Measurements from ENCODE around the gene PAF1. TPM values are rescaled to one million over a fixed set of nuclear protein-coding genes. Genes with fewer than 3 reads are reported as not detected.

The PAF1 gene
- total and polyA plus RNA-seq, 2 of the 13 experiments (the other 11 are each of a cell fraction or from before 2014, with no cell fraction given): 30.2 to 31.1 TPM

DNA sequence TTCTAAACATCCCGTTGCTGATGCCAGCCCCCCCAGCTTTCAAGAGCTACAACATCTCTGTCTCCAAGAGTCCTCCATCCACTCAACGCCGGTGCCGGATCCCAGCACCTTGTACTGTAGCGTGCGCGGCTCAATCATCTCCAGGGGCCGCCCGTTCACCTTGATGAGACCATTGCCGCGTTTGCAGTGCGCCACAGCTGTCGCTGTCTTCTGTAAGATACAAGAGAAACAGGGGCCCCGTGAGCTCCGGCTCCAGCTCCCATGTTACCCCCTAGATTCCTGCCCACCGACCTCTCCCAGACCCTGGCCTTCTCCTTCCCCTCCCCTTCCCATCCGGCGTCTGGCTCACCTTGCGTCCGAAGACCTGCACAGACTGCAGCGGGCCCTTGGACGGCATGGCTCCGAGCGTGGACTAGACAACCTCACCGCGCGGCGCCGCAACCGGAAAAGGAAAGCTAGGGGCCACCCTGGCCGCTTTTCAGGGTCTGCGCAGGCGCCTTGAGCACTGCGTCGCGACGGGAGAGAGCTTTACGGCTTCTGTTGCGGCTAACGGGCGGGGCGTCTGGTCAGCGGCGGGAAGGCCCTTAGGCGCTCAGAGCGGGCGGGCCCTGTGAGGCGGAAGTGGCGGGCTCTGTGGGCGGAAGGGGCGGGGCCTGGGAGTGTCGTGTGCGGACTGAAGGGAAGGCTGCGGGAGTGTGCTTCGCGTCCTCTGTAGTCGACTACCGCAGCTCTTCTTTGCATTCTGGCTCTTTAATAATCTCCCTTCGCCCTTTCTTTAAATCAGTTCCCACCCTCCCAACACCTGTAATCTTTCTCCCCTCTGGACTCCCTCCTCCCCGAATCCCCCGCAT, 44.8 kb upstream of the PAF1 start, which contains the start of gene RPS16 (continued):
- TF ChIP-seq, protein P1, sequence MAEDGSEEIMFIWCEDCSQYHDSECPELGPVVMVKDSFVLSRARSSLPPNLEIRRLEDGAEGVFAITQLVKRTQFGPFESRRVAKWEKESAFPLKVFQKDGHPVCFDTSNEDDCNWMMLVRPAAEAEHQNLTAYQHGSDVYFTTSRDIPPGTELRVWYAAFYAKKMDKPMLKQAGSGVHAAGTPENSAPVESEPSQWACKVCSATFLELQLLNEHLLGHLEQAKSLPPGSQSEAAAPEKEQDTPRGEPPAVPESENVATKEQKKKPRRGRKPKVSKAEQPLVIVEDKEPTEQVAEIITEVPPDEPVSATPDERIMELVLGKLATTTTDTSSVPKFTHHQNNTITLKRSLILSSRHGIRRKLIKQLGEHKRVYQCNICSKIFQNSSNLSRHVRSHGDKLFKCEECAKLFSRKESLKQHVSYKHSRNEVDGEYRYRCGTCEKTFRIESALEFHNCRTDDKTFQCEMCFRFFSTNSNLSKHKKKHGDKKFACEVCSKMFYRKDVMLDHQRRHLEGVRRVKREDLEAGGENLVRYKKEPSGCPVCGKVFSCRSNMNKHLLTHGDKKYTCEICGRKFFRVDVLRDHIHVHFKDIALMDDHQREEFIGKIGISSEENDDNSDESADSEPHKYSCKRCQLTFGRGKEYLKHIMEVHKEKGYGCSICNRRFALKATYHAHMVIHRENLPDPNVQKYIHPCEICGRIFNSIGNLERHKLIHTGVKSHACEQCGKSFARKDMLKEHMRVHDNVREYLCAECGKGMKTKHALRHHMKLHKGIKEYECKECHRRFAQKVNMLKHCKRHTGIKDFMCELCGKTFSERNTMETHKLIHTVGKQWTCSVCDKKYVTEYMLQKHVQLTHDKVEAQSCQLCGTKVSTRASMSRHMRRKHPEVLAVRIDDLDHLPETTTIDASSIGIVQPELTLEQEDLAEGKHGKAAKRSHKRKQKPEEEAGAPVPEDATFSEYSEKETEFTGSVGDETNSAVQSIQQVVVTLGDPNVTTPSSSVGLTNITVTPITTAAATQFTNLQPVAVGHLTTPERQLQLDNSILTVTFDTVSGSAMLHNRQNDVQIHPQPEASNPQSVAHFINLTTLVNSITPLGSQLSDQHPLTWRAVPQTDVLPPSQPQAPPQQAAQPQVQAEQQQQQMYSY (CRISPR knock-in tag; IDR thresholded peaks at IDR 0.05): no peak
- TF ChIP-seq ZNF781 (CRISPR knock-in tag; IDR thresholded peaks at IDR 0.05; ENCODE audit: borderline replicate concordance, not compliant biosample characterization) (peak; percentile 91), NFE2 (CRISPR knock-in tag; IDR thresholded peaks at IDR 0.05) (0 out of 2 replicates have a peak, but pooled peaks have one; percentile 11), ZBTB1 (CRISPR knock-in tag; IDR thresholded peaks at IDR 0.05; ENCODE audit: borderline replicate concordance) (no peak), PCBP1 (IDR thresholded peaks at IDR 0.05; ENCODE audit: borderline replicate concordance, low read depth, low read length) (peak; percentile 93), MTF2 (CRISPR knock-in tag; IDR thresholded peaks at IDR 0.05; ENCODE audit: borderline replicate concordance) (no peak), HHEX (CRISPR knock-in tag; IDR thresholded peaks at IDR 0.05) (no peak), NFRKB (IDR thresholded peaks at IDR 0.05) (no peak), ZMAT3 (CRISPR knock-in tag; conservative IDR thresholded peaks at IDR 0.05) (peak; percentile 73), PHF21A (CRISPR knock-in tag; IDR thresholded peaks at IDR 0.05) (peak; percentile 40; the same call in 1 of the 2 replicates), ZNF431 (CRISPR knock-in tag; IDR thresholded peaks at IDR 0.05; ENCODE audit: borderline replicate concordance, low read depth) (no peak; the same call in 1 of the 2 replicates), SP1 (IDR thresholded peaks at IDR 0.05) (no peak), SP1 (CRISPR knock-in tag; IDR thresholded peaks at IDR 0.05) (peak; percentile 94), ELF1 (CRISPR knock-in tag; IDR thresholded peaks at IDR 0.05) (peak; percentile 95), ZNF883 (CRISPR knock-in tag; IDR thresholded peaks at IDR 0.05; ENCODE audit: not compliant biosample characterization) (peak; percentile 83), RFX3 (CRISPR knock-in tag; IDR thresholded peaks at IDR 0.05) (no peak)
- TF ChIP-seq, protein P2, sequence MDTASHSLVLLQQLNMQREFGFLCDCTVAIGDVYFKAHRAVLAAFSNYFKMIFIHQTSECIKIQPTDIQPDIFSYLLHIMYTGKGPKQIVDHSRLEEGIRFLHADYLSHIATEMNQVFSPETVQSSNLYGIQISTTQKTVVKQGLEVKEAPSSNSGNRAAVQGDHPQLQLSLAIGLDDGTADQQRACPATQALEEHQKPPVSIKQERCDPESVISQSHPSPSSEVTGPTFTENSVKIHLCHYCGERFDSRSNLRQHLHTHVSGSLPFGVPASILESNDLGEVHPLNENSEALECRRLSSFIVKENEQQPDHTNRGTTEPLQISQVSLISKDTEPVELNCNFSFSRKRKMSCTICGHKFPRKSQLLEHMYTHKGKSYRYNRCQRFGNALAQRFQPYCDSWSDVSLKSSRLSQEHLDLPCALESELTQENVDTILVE (CRISPR knock-in tag; IDR thresholded peaks at IDR 0.05): peak; percentile 97
- TF ChIP-seq, protein P3, sequence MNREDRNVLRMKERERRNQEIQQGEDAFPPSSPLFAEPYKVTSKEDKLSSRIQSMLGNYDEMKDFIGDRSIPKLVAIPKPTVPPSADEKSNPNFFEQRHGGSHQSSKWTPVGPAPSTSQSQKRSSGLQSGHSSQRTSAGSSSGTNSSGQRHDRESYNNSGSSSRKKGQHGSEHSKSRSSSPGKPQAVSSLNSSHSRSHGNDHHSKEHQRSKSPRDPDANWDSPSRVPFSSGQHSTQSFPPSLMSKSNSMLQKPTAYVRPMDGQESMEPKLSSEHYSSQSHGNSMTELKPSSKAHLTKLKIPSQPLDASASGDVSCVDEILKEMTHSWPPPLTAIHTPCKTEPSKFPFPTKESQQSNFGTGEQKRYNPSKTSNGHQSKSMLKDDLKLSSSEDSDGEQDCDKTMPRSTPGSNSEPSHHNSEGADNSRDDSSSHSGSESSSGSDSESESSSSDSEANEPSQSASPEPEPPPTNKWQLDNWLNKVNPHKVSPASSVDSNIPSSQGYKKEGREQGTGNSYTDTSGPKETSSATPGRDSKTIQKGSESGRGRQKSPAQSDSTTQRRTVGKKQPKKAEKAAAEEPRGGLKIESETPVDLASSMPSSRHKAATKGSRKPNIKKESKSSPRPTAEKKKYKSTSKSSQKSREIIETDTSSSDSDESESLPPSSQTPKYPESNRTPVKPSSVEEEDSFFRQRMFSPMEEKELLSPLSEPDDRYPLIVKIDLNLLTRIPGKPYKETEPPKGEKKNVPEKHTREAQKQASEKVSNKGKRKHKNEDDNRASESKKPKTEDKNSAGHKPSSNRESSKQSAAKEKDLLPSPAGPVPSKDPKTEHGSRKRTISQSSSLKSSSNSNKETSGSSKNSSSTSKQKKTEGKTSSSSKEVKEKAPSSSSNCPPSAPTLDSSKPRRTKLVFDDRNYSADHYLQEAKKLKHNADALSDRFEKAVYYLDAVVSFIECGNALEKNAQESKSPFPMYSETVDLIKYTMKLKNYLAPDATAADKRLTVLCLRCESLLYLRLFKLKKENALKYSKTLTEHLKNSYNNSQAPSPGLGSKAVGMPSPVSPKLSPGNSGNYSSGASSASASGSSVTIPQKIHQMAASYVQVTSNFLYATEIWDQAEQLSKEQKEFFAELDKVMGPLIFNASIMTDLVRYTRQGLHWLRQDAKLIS (CRISPR knock-in tag; IDR thresholded peaks at IDR 0.05): peak; percentile 70; the same call in 1 of the 2 replicates
- TF ChIP-seq, protein P4, sequence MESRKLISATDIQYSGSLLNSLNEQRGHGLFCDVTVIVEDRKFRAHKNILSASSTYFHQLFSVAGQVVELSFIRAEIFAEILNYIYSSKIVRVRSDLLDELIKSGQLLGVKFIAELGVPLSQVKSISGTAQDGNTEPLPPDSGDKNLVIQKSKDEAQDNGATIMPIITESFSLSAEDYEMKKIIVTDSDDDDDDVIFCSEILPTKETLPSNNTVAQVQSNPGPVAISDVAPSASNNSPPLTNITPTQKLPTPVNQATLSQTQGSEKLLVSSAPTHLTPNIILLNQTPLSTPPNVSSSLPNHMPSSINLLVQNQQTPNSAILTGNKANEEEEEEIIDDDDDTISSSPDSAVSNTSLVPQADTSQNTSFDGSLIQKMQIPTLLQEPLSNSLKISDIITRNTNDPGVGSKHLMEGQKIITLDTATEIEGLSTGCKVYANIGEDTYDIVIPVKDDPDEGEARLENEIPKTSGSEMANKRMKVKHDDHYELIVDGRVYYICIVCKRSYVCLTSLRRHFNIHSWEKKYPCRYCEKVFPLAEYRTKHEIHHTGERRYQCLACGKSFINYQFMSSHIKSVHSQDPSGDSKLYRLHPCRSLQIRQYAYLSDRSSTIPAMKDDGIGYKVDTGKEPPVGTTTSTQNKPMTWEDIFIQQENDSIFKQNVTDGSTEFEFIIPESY (CRISPR knock-in tag; IDR thresholded peaks at IDR 0.05): no peak

Data from HepG2 (cell line).